Smooth muscle cell (in vitro differentiated cells): ENCODE measurements around the gene PPT2. TPM values are rescaled to one million over a fixed set of nuclear protein-coding genes. Genes with fewer than 3 reads are reported as not detected.

Source experiments
- DNase-seq: peaks from one replicate; lab custom pipeline; 2025; ENCODE audit not compliant: unreplicated experiment; lab: John Stamatoyannopoulos, UW
- H2AFZ ChIP-seq: fragments of 200-600 bp; sonication (generic); 2 replicates; pipeline ENCODE4 v1.6.0; 2016; ENCODE audit warnings: antibody characterized with exemption, low read depth, mild to moderate bottlenecking
- H3F3A ChIP-seq: fragments of 200-600 bp; sonication (generic); 2 replicates; pipeline ENCODE4 v1.6.0; 2017; ENCODE audit warnings: antibody characterized with exemption, low read depth
- H3K27ac ChIP-seq: fragments of 200-600 bp; sonication (generic); 2 replicates; pipeline ENCODE4 v1.5.1; 2016; ENCODE audit warnings: low read depth, mild to moderate bottlenecking
- H3K27me3 ChIP-seq: fragments of 200-600 bp; sonication (generic); 2 replicates; pipeline ENCODE4 v1.6.1; 2016; ENCODE audit warnings: low read depth, mild to moderate bottlenecking
- H3K36me3 ChIP-seq: fragments of 200-600 bp; sonication (generic); 2 replicates; pipeline ENCODE4 v1.5.1; 2016; ENCODE audit warnings: low read depth
- H3K4me1 ChIP-seq: fragments of 200-600 bp; sonication (generic); 2 replicates; pipeline ENCODE4 v1.5.1; 2016; ENCODE audit warnings: low read depth
- H3K4me2 ChIP-seq: fragments of 200-600 bp; sonication (generic); 2 replicates; pipeline ENCODE4 v1.6.0; 2016; ENCODE audit warnings: mild to moderate bottlenecking
- H3K4me3 ChIP-seq: fragments of 200-600 bp; sonication (generic); 2 replicates; pipeline ENCODE4 v1.5.1; 2016; ENCODE audit warnings: mild to moderate bottlenecking
- H3K79me2 ChIP-seq: fragments of 200-600 bp; sonication (generic); 2 replicates; pipeline ENCODE4 v1.6.0; 2016; ENCODE audit warnings: low read depth, mild to moderate bottlenecking
- H3K9ac ChIP-seq: fragments of 200-600 bp; sonication (generic); 2 replicates; pipeline ENCODE4 v1.6.0; 2016; ENCODE audit warnings: low read depth
- H3K9me3 ChIP-seq: fragments of 200-600 bp; sonication (generic); replicated peaks from 2 replicates; pipeline ENCODE4 v1.5.1; 2016; ENCODE audit warnings: low read depth
- H4K20me1 ChIP-seq: fragments of 200-600 bp; sonication (generic); 2 replicates; pipeline ENCODE4 v1.6.0; 2016; ENCODE audit warnings: low read depth
- CTCF ChIP-seq: fragments of 200-600 bp; sonication (generic); IDR thresholded peaks from 2 replicates; pipeline ENCODE4 v1.5.1; 2017; ENCODE audit warnings: borderline replicate concordance, mild to moderate bottlenecking, antibody characterized with exemption; ENCODE audit not compliant: insufficient read depth, poor library complexity, severe bottlenecking
- WGBS: methylation state at CpG from one replicate; pipeline ENCODE4 v1.1.7; 2016; ENCODE audit warnings: low lambda C conversion rate; 5-methylcytosine and 5-hydroxymethylcytosine counted together
- microRNA-seq: library from miRNA; unstranded; fragments of <30 nt; microRNA quantifications from one replicate; pipeline ENCODE4, GENCODE V29; 2016; ENCODE audit warnings: borderline number of aligned reads
- polyA plus RNA-seq: library from polyadenylated mRNA; unstranded; fragments of >200 nt; fragmentation: Nextera tagmentation; extraction: Ambion mirVana; gene quantifications from 2 replicates; pipeline ENCODE4 v1.2.1, GENCODE V29; 2016
- small RNA-seq: library from RNA; depleted of rRNA; stranded (forward); fragments of <200 nt; gene quantifications from one replicate; pipeline ENCODE3, GENCODE V24; 2014
- total RNA-seq: library from RNA; depleted of rRNA; stranded (reverse); fragments of >200 nt; gene quantifications from 2 replicates; pipeline ENCODE4 v1.2.3, GENCODE V29; 2014

The PPT2 gene
- total and polyA plus RNA-seq, 2 experiments from 2014 or later = 15.7 to 17.5 TPM

DNA sequence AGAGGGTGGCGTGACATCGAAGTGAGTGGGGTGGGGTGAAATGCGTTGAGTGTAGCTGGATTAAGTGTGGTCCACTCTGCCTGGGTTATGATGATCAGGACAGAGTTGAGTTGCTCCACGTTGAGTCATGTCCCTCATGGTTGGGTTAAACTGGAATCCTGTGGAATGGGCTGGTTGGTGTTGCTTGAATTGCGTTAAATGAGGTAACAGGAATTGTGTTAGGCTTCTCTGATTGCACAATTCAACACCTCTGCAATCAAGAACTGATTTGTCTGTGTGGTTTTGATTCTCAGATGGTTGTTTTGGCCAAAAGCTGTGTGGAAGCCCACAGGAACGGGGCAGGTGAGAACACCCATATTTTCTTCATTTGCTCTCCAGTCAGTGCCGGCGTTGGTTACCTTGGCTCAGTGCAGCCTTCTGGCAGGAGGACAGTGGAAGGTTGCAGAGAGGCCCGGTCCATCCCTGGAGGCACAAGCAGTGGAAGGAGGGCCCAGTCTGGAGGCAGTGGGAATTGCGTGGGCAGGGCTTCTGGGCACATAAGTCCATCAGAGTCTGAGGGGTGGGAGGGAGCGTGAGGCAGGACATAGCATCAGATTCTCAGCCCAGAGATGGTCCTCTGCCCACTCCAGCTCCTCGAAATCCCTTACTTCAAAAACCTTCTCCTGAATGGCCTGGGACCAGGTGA is 58.3 kb downstream of the PPT2 start:
- no peak overlapping the region for H3K27ac ChIP-seq
- H3K4me1 ChIP-seq = no peaks in the 10 kb centered on the region
- no peaks in the 10 kb centered on the region for H3K9me3 ChIP-seq
- H3K9ac ChIP-seq = no peak overlapping the region
- H3K27me3 ChIP-seq = no peaks in the 10 kb centered on the region
- no peaks in the 10 kb centered on the region for H4K20me1 ChIP-seq
- no peaks in the 10 kb centered on the region for H3K36me3 ChIP-seq
- no peaks in the 10 kb centered on the region for H3K79me2 ChIP-seq
- no peak for DNase-seq
- H2AFZ ChIP-seq = no peak overlapping the region
- no peak overlapping the region for H3K4me3 ChIP-seq
- no peak overlapping the region for H3K4me2 ChIP-seq
- WGBS = 84% methylated on average over 12 of the region's 12 CpGs
- TF ChIP-seq CTCF = no peak
- no peaks in the 10 kb centered on the region for H3F3A ChIP-seq

Small RNA genes lying within 50 kb of the gene (microRNA-seq; reads per million reads assigned to microRNA genes)
- gene MIR6721 (8.8 reads per million, percentile 11 among the genes with 10 or more reads in this experiment), gene MIR6833 (not detected)

Small RNA genes lying within 50 kb of the gene (small RNA-seq; reads per million reads assigned to genes)
- gene AL662884.1 = not detected
- not detected for gene MIR6833

Other genes with a start within 250 kb of the PPT2 start
- gene C2, start 226.4 kb upstream of the PPT2 start, total RNA-seq = 0.27 TPM in 1 of 2 replicates, not detected in the other
- gene C2, start 226.4 kb upstream of the PPT2 start, polyA plus RNA-seq = 0.37 TPM in 2 replicates
- gene CFB, start 208.0 kb upstream of the PPT2 start, total RNA-seq = not detected in 2 replicates
- 2.3 and 4.1 TPM in 2 replicates for gene CFB, start 208.0 kb upstream of the PPT2 start, polyA plus RNA-seq
- gene NELFE, start 195.2 kb upstream of the PPT2 start, total RNA-seq = 78.6 and 91.5 TPM in 2 replicates
- gene NELFE, start 195.2 kb upstream of the PPT2 start, polyA plus RNA-seq = 125 and 134 TPM in 2 replicates
- gene SKIC2, start 195.0 kb upstream of the PPT2 start, total RNA-seq = 24.6 and 27.6 TPM in 2 replicates
- gene SKIC2, start 195.0 kb upstream of the PPT2 start, polyA plus RNA-seq = 55.0 and 56.0 TPM in 2 replicates
- 7.8 and 11.0 TPM in 2 replicates for gene DXO, start 182.0 kb upstream of the PPT2 start, total RNA-seq
- 21.9 and 23.5 TPM in 2 replicates for gene DXO, start 182.0 kb upstream of the PPT2 start, polyA plus RNA-seq
- 2.8 and 4.6 TPM in 2 replicates for gene C4A, start 172.1 kb upstream of the PPT2 start, total RNA-seq
- 1.7 and 4.4 TPM in 2 replicates for gene C4A, start 172.1 kb upstream of the PPT2 start, polyA plus RNA-seq
- gene C4B, start 139.3 kb upstream of the PPT2 start, total RNA-seq = 1.7 and 3.8 TPM in 2 replicates
- 1.3 and 2.9 TPM in 2 replicates for gene C4B, start 139.3 kb upstream of the PPT2 start, polyA plus RNA-seq
- gene CYP21A2, start 115.7 kb upstream of the PPT2 start, total RNA-seq = 0.58 TPM in 1 of 2 replicates, not detected in the other
- gene CYP21A2, start 115.7 kb upstream of the PPT2 start, polyA plus RNA-seq = 0.38 TPM in 1 of 2 replicates, not detected in the other
- gene TNXB, start 44.8 kb upstream of the PPT2 start, total RNA-seq = 1.1 and 1.8 TPM in 2 replicates
- 1.1 and 4.3 TPM in 2 replicates for gene TNXB, start 44.8 kb upstream of the PPT2 start, polyA plus RNA-seq
- gene ATF6B, start 25.9 kb upstream of the PPT2 start, total RNA-seq = 22.2 and 23.0 TPM in 2 replicates
- 22.5 and 39.8 TPM in 2 replicates for gene ATF6B, start 25.9 kb upstream of the PPT2 start, polyA plus RNA-seq
- 5.3 and 6.5 TPM in 2 replicates for gene FKBPL, start 23.9 kb upstream of the PPT2 start, total RNA-seq
- gene FKBPL, start 23.9 kb upstream of the PPT2 start, polyA plus RNA-seq = 5.4 and 7.7 TPM in 2 replicates
- 0.94 TPM in 1 of 2 replicates, not detected in the other for gene PRRT1, start 2.2 kb upstream of the PPT2 start, total RNA-seq
- gene PRRT1, start 2.2 kb upstream of the PPT2 start, polyA plus RNA-seq = 1.4 and 3.3 TPM in 2 replicates
- 3.6 and 5.6 TPM in 2 replicates for gene EGFL8, start 10.5 kb downstream of the PPT2 start, total RNA-seq
- 4.3 and 8.2 TPM in 2 replicates for gene EGFL8, start 10.5 kb downstream of the PPT2 start, polyA plus RNA-seq
- 60.5 and 71.1 TPM in 2 replicates for gene AGPAT1, start 21.9 kb downstream of the PPT2 start, total RNA-seq
- 51.8 and 52.4 TPM in 2 replicates for gene AGPAT1, start 21.9 kb downstream of the PPT2 start, polyA plus RNA-seq
- gene RNF5, start 24.3 kb downstream of the PPT2 start, total RNA-seq = 49.3 and 58.1 TPM in 2 replicates
- 74.0 and 75.9 TPM in 2 replicates for gene RNF5, start 24.3 kb downstream of the PPT2 start, polyA plus RNA-seq
- gene AGER, start 30.1 kb downstream of the PPT2 start, total RNA-seq = 0.81 and 2.6 TPM in 2 replicates
- 2.5 and 6.4 TPM in 2 replicates for gene AGER, start 30.1 kb downstream of the PPT2 start, polyA plus RNA-seq
- gene PBX2, start 36.1 kb downstream of the PPT2 start, total RNA-seq = 33.2 and 43.6 TPM in 2 replicates
- 11.6 and 14.0 TPM in 2 replicates for gene PBX2, start 36.1 kb downstream of the PPT2 start, polyA plus RNA-seq
- 4.8 and 5.3 TPM in 2 replicates for gene GPSM3, start 38.5 kb downstream of the PPT2 start, total RNA-seq
- 14.2 and 15.6 TPM in 2 replicates for gene GPSM3, start 38.5 kb downstream of the PPT2 start, polyA plus RNA-seq
- 0.27 and 0.54 TPM in 2 replicates for gene NOTCH4, start 69.9 kb downstream of the PPT2 start, total RNA-seq
- gene NOTCH4, start 69.9 kb downstream of the PPT2 start, polyA plus RNA-seq = 1.3 and 1.6 TPM in 2 replicates
- gene TSBP1, start 217.8 kb downstream of the PPT2 start, total RNA-seq = not detected in 2 replicates
- not detected in 2 replicates for gene TSBP1, start 217.8 kb downstream of the PPT2 start, polyA plus RNA-seq